Testis (tissue), 3 donors: ENCODE results near the gene ATL2. TPM values are rescaled to one million over a fixed set of nuclear protein-coding genes. Genes with fewer than 3 reads are reported as not detected.

Experiments used
- DNase-seq: peaks from one replicate; pipeline ENCODE4 v3.0.0-alpha.2; 2019
- H3K27ac ChIP-seq, 2 donors: fragments of 200-600 bp; sonication (generic); one replicate each; pipeline ENCODE4 v1.5.1; 2019
- H3K27me3 ChIP-seq: fragments of 200-600 bp; sonication (generic); one replicate; pipeline ENCODE4 v1.5.1; 2019
- H3K36me3 ChIP-seq: fragments of 200-600 bp; sonication (generic); one replicate; pipeline ENCODE4 v1.5.1; 2017; ENCODE audit warnings: low read depth; ENCODE audit errors: missing control alignments
- H3K4me1 ChIP-seq: fragments of 200-600 bp; sonication (generic); one replicate; pipeline ENCODE4 v1.5.1; 2019
- H3K4me3 ChIP-seq, 2 donors: fragments of 200-600 bp; sonication (generic); one replicate each; pipeline ENCODE4 v1.5.1; 2017 to 2019
- H3K9me3 ChIP-seq: fragments of 200-600 bp; sonication (generic); one replicate; pipeline ENCODE4 v1.5.1; 2017
- CTCF ChIP-seq, 3 experiments: fragments of 450-650 bp in 2 of 3; fragments of 200-600 bp in 1 of 3; sonication (generic) in 1 of 3; IDR thresholded peaks; one replicate each; pipeline ENCODE4 v1.5.1; 2016 to 2019; ENCODE audit warnings: antibody characterized with exemption in 3 of 3, mild to moderate bottlenecking in 2 of 3, moderate library complexity in 1 of 3
- POLR2A ChIP-seq: fragments of 450-650 bp; IDR thresholded peaks from one replicate; pipeline ENCODE4 v1.6.1; 2017; ENCODE audit warnings: antibody characterized with exemption, mild to moderate bottlenecking, moderate library complexity
- WGBS, 2 donors: methylation state at CpG; one replicate each; pipeline ENCODE4 v1.1.5; 2018; 5-methylcytosine and 5-hydroxymethylcytosine counted together
- intact Hi-C: fragments of 100-400 bp; cut with DNase I; formaldehyde crosslinking; loops from one replicate; pipeline ENCODE4 v1.15.1; 2023; ENCODE audit warnings: low total_unique reads
- polyA plus RNA-seq: library from polyadenylated mRNA; stranded (reverse); fragments of 350-450 nt; fragmentation: Illumina TruSeq; extraction: RNeasy Lipid Tissue Mini Kit (QIAGEN cat#74804); gene quantifications from one replicate; pipeline ENCODE4 v1.2.3, GENCODE V29; 2014; ENCODE audit warnings: low read depth, low replicate concordance; ENCODE audit not compliant: insufficient read depth
- total RNA-seq, 2 donors: library from RNA; depleted of rRNA; stranded (reverse); fragments of >200 nt; gene quantifications; one replicate each; pipeline ENCODE4 v1.2.3, GENCODE V29; 2016

The ATL2 gene
- total and polyA plus RNA-seq, 3 donors from 2014 or later, result 38.8 to 96.3 (median 80.9) TPM

GRCh38 chr2:38244301-38244700 is 132.8 kb downstream of the ATL2 start:
- Histone ChIP-seq H3K36me3 (no peaks in the 10 kb centered on the region), H3K4me1 (peaks cover 4% of the 10 kb centered on the region), H3K9me3 (no peaks in the 10 kb centered on the region), H3K27ac (no peak overlapping the region), H3K27me3 (no peaks in the 10 kb centered on the region), H3K4me3 (no peak overlapping the region)
- intact Hi-C loops, result no loop called here
- TF ChIP-seq CTCF (IDR thresholded peaks at IDR 0.05) (no peak), POLR2A (no peak)
- DNase-seq, result no peak
- 95 to 98% methylated on average over 8 of the region's 8 CpGs for WGBS, 2 donors

Other genes starting within 250 kb of the ATL2 start
- gene HNRNPLL, start 225.7 kb upstream of the ATL2 start, total RNA-seq, result 10 to 100 TPM; 82.0 to 85.1 TPM
- 107 TPM for gene HNRNPLL, start 225.7 kb upstream of the ATL2 start, polyA plus RNA-seq